GM23338 (cell line): ENCODE results near the gene CYP46A1. TPM values are rescaled to one million over a fixed set of nuclear protein-coding genes. Genes with fewer than 3 reads are reported as not detected.

Experiments
- ATAC-seq: fragments of 200-7000 bp; cut with Tn5 transposase; 3 replicates; pipeline ENCODE4 v1.9.1; 2020
- DNase-seq: peaks from one replicate; pipeline ENCODE4 v3.0.0-alpha.2; 2015; ENCODE audit warnings: low spot score
- H2AFZ ChIP-seq: fragments of 200-600 bp; sonication (generic); 2 replicates; pipeline ENCODE4 v1.8.0; 2016; ENCODE audit warnings: antibody characterized with exemption, mild to moderate bottlenecking, moderate library complexity
- H3F3A ChIP-seq: fragments of 200-600 bp; sonication (generic); replicated peaks from 2 replicates; pipeline ENCODE4 v1.8.0; 2017; ENCODE audit warnings: antibody characterized with exemption, mixed run types, low read depth
- H3K27ac ChIP-seq: fragments of 200-600 bp; sonication (generic); 2 replicates; pipeline ENCODE4 v1.6.1; 2016; ENCODE audit warnings: low read depth
- H3K27me3 ChIP-seq: fragments of 200-600 bp; sonication (generic); 2 replicates; pipeline ENCODE4 v1.8.0; 2016; ENCODE audit warnings: mild to moderate bottlenecking, mixed run types, moderate library complexity; ENCODE audit not compliant: insufficient read depth
- H3K36me3 ChIP-seq: fragments of 200-600 bp; sonication (generic); 2 replicates; pipeline ENCODE4 v1.8.0; 2016; ENCODE audit warnings: mild to moderate bottlenecking; ENCODE audit not compliant: insufficient read depth
- H3K4me1 ChIP-seq: fragments of 200-600 bp; sonication (generic); 2 replicates; pipeline ENCODE4 v1.8.0; 2016; ENCODE audit warnings: mild to moderate bottlenecking, moderate library complexity; ENCODE audit not compliant: insufficient read depth
- H3K4me2 ChIP-seq: fragments of 200-600 bp; sonication (generic); 2 replicates; pipeline ENCODE4 v1.7.1; 2017; ENCODE audit warnings: mixed run types
- H3K4me3 ChIP-seq: fragments of 200-600 bp; sonication (generic); 2 replicates; pipeline ENCODE4 v1.6.1; 2016; ENCODE audit warnings: mixed run types
- H3K79me2 ChIP-seq: fragments of 200-600 bp; sonication (generic); replicated peaks from 2 replicates; pipeline ENCODE4 v1.8.0; 2017; ENCODE audit warnings: mild to moderate bottlenecking; ENCODE audit not compliant: insufficient read depth
- H3K9me2 ChIP-seq: fragments of 200-600 bp; sonication (generic); 2 replicates; pipeline ENCODE4 v1.8.0; 2017; ENCODE audit not compliant: insufficient read depth
- H4K20me1 ChIP-seq: fragments of 200-600 bp; sonication (generic); replicated peaks from 2 replicates; pipeline ENCODE4 v1.8.0; 2017; ENCODE audit warnings: mild to moderate bottlenecking; ENCODE audit not compliant: insufficient read depth
- H3K27ac Mint-ChIP-seq: 2 replicates; pipeline ENCODE4 v1.8.0; 2020; ENCODE audit warnings: inconsistent platforms, mild to moderate bottlenecking, moderate library complexity, mixed read lengths
- H3K27me3 Mint-ChIP-seq: 3 replicates; pipeline ENCODE4 v1.8.0; 2022; ENCODE audit warnings: low read depth, mild to moderate bottlenecking, moderate library complexity, mixed read lengths, inconsistent platforms; ENCODE audit not compliant: insufficient read depth, poor library complexity
- H3K36me3 Mint-ChIP-seq: 3 replicates; pipeline ENCODE4 v1.8.0; 2021; ENCODE audit warnings: low read depth, mild to moderate bottlenecking, inconsistent platforms, moderate library complexity, mixed read lengths
- H3K4me1 Mint-ChIP-seq: 3 replicates; pipeline ENCODE4 v1.8.0; 2020; ENCODE audit warnings: mild to moderate bottlenecking, inconsistent platforms, mixed read lengths
- H3K4me3 Mint-ChIP-seq: 3 replicates; pipeline ENCODE4 v1.8.0; 2021; ENCODE audit warnings: moderate library complexity, mild to moderate bottlenecking, inconsistent platforms, mixed read lengths
- H3K9me3 Mint-ChIP-seq: 3 replicates; pipeline ENCODE4 v1.8.0; 2020; ENCODE audit warnings: moderate library complexity, mild to moderate bottlenecking, inconsistent platforms, mixed read lengths
- EZH2 ChIP-seq: fragments of 200-600 bp; sonication (generic); IDR thresholded peaks from one replicate; pipeline ENCODE4 v1.8.0; 2017; ENCODE audit warnings: antibody characterized with exemption, mild to moderate bottlenecking, low read depth; ENCODE audit not compliant: unreplicated experiment
- EZH2phosphoT487 ChIP-seq: fragments of 200-600 bp; sonication (generic); IDR thresholded peaks from one replicate; pipeline ENCODE4 v1.8.1; 2018; ENCODE audit warnings: antibody characterized with exemption; ENCODE audit not compliant: unreplicated experiment
- JUNB ChIP-seq: IDR thresholded peaks from one replicate; pipeline ENCODE4 v1.6.1; 2016; ENCODE audit warnings: antibody characterized with exemption; ENCODE audit not compliant: unreplicated experiment
- NANOG ChIP-seq: IDR thresholded peaks from 2 replicates; pipeline ENCODE4 v1.6.1; 2016; ENCODE audit warnings: antibody characterized with exemption, borderline replicate concordance
- POLR2AphosphoS5 ChIP-seq: IDR thresholded peaks from 2 replicates; pipeline ENCODE4 v1.6.1; 2016; ENCODE audit warnings: antibody characterized with exemption, low read depth
- STAT1 ChIP-seq: IDR thresholded peaks from one replicate; pipeline ENCODE4 v1.6.1; 2016; ENCODE audit warnings: antibody characterized with exemption; ENCODE audit not compliant: unreplicated experiment
- ZNF114 ChIP-seq: fragments of 250-450 bp; sonication (Bioruptor Pico); IDR thresholded peaks from 2 replicates; pipeline ENCODE4 v1.5.0; 2020; ENCODE audit warnings: mild to moderate bottlenecking, moderate library complexity
- ZNF331 ChIP-seq: fragments of 250-450 bp; sonication (Bioruptor Pico); IDR thresholded peaks from 2 replicates; pipeline ENCODE4 v1.5.0; 2020; ENCODE audit warnings: low read depth, mild to moderate bottlenecking, moderate library complexity
- polyA plus RNA-seq: library from polyadenylated mRNA; unstranded; fragments of >200 nt; fragmentation: Nextera tagmentation; extraction: Ambion mirVana; gene quantifications from 2 replicates; pipeline ENCODE4 v1.2.1, GENCODE V29; 2016
- total RNA-seq: library from RNA; depleted of rRNA; stranded (reverse); fragments of >200 nt; shearing (Covaris generic); gene quantifications from 2 replicates; pipeline ENCODE4 v1.2.3, GENCODE V29; 2014
- TF ChIP-seq, protein P1 (sequence below): IDR thresholded peaks from one replicate; pipeline ENCODE4 v1.6.1; 2018; ENCODE audit warnings: antibody characterized with exemption; ENCODE audit not compliant: unreplicated experiment
- TF ChIP-seq, protein P2 (sequence below): IDR thresholded peaks from 2 replicates; pipeline ENCODE4 v1.6.1; 2016; ENCODE audit warnings: antibody characterized with exemption

CYP46A1 gene
- total and polyA plus RNA-seq, 2 experiments from 2014 or later: 0.59 to 0.66 TPM

DNA sequence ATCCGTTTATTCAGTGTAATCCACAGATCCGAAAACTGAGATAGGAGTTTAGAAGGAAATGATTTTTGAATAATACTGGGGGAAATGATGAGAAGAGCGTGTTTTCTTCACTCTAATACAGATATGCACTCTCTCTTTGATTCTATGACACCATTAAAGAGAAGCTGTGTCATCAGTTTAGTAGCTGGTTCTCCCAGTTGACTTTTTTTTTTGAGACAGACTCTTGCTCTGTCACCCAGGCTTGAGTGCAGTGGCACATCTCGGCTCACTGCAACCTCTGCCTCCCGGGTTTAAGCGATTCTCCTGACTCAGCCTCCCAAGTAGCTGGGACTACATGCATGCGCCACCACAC, 60.8 kb downstream of the CYP46A1 start:
- peak overlapping the region; percentile 34; the same call in 1 of the 3 replicates for H3K4me3 Mint-ChIP-seq
- no peaks in the 10 kb centered on the region for H3K9me2 ChIP-seq

GRCh38 chr14:99745307-99745951, 61.3 kb downstream of the CYP46A1 start:
- peaks cover 32% of the 10 kb centered on the region for H3K4me1 ChIP-seq
- H3K27me3 Mint-ChIP-seq: peaks cover 9% of the 10 kb centered on the region
- no peaks in the 10 kb centered on the region for H3K36me3 Mint-ChIP-seq
- peaks cover 3% of the 10 kb centered on the region; the same call in 1 of the 3 replicates for H3K9me3 Mint-ChIP-seq
- H3K27me3 ChIP-seq: no peaks in the 10 kb centered on the region
- no peak for DNase-seq
- H3K4me3 Mint-ChIP-seq: no peak overlapping the region
- H3K4me1 Mint-ChIP-seq: peaks cover 36% of the 10 kb centered on the region
- no peaks in the 10 kb centered on the region for H3K9me2 ChIP-seq
- H3K4me3 ChIP-seq: no peak overlapping the region
- no peak for ATAC-seq
- TF ChIP-seq STAT1 (no peak), ZNF331 (no peak), POLR2AphosphoS5 (no peak), ZNF114 (CRISPR knock-in tag) (no peak), JUNB (no peak), EZH2 (no peak), EZH2phosphoT487 (no peak)
- TF ChIP-seq, protein P1, sequence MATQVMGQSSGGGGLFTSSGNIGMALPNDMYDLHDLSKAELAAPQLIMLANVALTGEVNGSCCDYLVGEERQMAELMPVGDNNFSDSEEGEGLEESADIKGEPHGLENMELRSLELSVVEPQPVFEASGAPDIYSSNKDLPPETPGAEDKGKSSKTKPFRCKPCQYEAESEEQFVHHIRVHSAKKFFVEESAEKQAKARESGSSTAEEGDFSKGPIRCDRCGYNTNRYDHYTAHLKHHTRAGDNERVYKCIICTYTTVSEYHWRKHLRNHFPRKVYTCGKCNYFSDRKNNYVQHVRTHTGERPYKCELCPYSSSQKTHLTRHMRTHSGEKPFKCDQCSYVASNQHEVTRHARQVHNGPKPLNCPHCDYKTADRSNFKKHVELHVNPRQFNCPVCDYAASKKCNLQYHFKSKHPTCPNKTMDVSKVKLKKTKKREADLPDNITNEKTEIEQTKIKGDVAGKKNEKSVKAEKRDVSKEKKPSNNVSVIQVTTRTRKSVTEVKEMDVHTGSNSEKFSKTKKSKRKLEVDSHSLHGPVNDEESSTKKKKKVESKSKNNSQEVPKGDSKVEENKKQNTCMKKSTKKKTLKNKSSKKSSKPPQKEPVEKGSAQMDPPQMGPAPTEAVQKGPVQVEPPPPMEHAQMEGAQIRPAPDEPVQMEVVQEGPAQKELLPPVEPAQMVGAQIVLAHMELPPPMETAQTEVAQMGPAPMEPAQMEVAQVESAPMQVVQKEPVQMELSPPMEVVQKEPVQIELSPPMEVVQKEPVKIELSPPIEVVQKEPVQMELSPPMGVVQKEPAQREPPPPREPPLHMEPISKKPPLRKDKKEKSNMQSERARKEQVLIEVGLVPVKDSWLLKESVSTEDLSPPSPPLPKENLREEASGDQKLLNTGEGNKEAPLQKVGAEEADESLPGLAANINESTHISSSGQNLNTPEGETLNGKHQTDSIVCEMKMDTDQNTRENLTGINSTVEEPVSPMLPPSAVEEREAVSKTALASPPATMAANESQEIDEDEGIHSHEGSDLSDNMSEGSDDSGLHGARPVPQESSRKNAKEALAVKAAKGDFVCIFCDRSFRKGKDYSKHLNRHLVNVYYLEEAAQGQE: no peak
- TF ChIP-seq, protein P2, sequence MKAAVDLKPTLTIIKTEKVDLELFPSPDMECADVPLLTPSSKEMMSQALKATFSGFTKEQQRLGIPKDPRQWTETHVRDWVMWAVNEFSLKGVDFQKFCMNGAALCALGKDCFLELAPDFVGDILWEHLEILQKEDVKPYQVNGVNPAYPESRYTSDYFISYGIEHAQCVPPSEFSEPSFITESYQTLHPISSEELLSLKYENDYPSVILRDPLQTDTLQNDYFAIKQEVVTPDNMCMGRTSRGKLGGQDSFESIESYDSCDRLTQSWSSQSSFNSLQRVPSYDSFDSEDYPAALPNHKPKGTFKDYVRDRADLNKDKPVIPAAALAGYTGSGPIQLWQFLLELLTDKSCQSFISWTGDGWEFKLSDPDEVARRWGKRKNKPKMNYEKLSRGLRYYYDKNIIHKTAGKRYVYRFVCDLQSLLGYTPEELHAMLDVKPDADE: no peak
- H4K20me1 ChIP-seq: no peaks in the 10 kb centered on the region
- H3K27ac Mint-ChIP-seq: no peak overlapping the region; the same call in 1 of the 2 replicates
- H3K79me2 ChIP-seq: no peaks in the 10 kb centered on the region
- H2AFZ ChIP-seq: no peak overlapping the region
- H3K36me3 ChIP-seq: no peaks in the 10 kb centered on the region
- H3F3A ChIP-seq: no peaks in the 10 kb centered on the region
- no peak overlapping the region for H3K27ac ChIP-seq
- H3K4me2 ChIP-seq: peak overlapping the region; percentile 58

More for the DNA sequence above, 60.8 kb downstream of the CYP46A1 start:
- Mint-ChIP-seq H3K36me3 (no peaks in the 10 kb centered on the region), H3K27me3 (peaks cover 9% of the 10 kb centered on the region), H3K27ac (no peak overlapping the region; the same call in 1 of the 2 replicates), H3K4me1 (peaks cover 33% of the 10 kb centered on the region), H3K9me3 (peaks cover 3% of the 10 kb centered on the region; the same call in 1 of the 3 replicates)
- ATAC-seq (no peak), DNase-seq (no peak)
- H4K20me1 ChIP-seq: no peaks in the 10 kb centered on the region
- no peaks in the 10 kb centered on the region for H3F3A ChIP-seq
- H3K36me3 ChIP-seq: no peaks in the 10 kb centered on the region
- peaks cover 32% of the 10 kb centered on the region for H3K4me1 ChIP-seq
- peak overlapping the region; percentile 33 for H3K4me3 ChIP-seq
- H2AFZ ChIP-seq: no peak overlapping the region
- TF ChIP-seq, protein P2: 0 out of 2 replicates have a peak, but pooled peaks have one; percentile 15
- TF ChIP-seq ZNF114 (CRISPR knock-in tag) (no peak), EZH2 (no peak), NANOG (no peak), EZH2phosphoT487 (no peak), ZNF331 (no peak), JUNB (no peak)
- TF ChIP-seq, protein P1: no peak
- H3K27ac ChIP-seq: peak overlapping the region; percentile 57; the same call in 1 of the 2 replicates
- peak overlapping the region; percentile 58 for H3K4me2 ChIP-seq
- H3K79me2 ChIP-seq: no peaks in the 10 kb centered on the region
- no peaks in the 10 kb centered on the region for H3K27me3 ChIP-seq
